GM21423 (cell line): ENCODE measurements around the gene DAPL1.
"Not testable (repeated sequence)": the region's sequence is repeated elsewhere in the genome, so short reads cannot be mapped to it uniquely, and the experiment has no call there.

Experiments used
- ATAC-seq: cut with Tn5 transposase; IDR thresholded peaks from one replicate; pipeline ENCODE4 v1.9.1; 2021; ENCODE audit warnings: mild to moderate bottlenecking, moderate library complexity; ENCODE audit not compliant: unreplicated experiment

Gene DAPL1

DNA sequence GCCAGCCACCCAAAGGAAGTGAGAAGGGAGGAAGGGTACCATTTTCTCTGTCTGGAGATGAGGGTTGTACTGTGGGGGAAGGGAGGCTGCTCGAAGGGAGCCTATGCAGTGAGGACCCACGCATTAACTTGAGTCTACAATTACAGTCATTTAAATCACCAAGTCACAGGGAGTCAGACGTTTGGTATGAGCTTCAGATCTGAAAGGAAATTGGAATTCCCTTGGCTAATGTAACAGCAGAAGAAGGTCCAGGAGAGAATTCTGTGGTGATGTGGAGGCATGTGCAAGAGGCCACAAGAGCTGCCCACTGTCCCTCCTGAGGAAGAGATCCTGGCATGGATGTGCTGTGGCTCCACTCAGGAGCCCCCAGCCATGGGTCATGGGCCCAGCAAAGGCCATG is 22.5 kb downstream of the DAPL1 start:
- no peak for ATAC-seq

DNA sequence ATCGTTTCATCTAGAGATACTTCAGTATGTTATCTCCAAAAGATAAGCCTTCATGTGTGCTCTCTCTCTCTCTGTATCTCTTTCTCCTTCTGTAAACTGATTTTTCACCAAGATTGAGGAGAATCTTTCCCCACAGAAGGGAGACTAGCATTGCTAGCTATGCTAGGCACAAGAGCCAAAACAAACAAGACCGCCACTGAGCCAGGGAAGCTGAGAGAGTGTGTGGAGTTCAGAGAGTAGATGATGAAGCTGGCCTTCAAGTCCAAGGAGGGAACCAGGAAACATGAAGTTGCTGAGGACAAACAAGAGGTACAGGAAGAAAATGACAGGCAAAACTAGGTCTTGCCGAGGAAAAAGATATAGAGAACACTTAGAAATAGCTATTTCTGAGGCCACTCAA is 23.4 kb downstream of the DAPL1 start:
- ATAC-seq, result no peak

DNA sequence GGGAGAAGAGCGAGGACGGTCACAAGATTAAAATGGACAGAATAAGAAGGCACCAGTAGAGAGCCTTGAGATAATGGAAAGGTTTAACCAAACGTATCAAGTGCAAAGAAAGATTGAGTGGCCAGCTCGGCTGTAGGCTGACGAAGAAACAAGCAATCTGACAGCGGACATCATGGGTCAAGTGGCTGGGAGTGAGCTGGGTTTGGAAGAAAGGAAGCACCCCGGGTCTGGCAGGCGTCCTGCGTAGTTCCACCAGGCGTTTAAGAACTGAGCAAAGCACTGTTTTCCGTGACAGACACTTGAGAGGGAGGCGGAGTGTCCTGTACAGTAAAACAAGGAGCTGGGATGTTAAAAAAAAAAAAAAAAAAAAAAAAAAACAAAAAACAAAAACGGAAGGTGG is 27.1 kb downstream of the DAPL1 start:
- ATAC-seq, result no peak

DNA sequence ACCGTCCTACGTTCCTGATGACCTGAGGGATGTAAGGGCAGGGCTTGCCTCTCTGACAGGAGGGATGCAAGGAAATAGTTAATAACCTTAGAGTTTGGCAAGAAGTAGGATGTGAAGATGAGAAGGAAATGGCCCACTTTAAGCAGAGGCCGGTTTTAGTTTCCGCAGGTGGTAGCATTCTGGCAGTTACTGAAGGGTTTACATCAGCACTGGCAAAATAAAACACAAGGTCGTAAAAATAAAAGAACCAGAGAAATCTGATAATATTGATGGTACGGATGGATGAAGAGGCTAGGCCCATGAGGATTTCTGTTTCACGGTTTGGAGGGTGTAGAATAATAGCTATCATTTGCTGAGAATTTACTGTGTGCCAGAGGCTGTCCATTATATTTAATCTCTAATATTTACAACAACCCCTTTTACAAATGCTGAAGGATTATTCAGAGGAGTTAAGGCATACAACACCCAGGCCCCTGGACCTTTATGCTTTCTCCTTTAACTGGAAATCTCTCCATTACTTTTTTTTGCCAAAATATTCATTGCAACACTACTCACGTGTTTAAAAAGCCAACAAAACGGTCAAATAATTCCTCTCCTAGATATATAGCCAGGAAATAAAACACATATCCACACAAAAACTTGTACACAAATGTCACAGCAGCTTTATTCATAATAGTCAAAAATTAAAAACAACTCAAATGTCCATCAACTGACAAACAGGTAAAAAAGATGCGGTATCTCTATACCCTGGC is 28.5 kb downstream of the DAPL1 start:
- no peak for ATAC-seq

DNA sequence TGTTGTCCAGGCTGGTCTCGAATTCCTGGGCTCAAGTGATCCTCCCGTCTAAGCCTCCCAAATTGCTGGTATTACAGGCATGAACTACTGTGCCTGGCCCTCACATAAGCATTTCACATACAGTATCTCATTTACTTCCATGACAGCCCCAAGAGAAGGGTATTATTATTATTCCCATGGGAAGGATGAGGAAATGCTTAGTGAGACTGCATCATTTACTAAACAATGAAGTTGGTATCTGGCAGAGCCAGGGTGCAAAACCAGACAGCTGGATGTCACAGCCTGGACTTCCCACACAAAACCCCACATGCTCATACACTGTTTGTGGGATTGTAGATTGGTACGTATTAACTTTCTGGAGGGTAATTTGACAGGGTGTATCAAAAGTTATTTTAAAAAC is 29.9 kb downstream of the DAPL1 start:
- ATAC-seq, result no peak

DNA sequence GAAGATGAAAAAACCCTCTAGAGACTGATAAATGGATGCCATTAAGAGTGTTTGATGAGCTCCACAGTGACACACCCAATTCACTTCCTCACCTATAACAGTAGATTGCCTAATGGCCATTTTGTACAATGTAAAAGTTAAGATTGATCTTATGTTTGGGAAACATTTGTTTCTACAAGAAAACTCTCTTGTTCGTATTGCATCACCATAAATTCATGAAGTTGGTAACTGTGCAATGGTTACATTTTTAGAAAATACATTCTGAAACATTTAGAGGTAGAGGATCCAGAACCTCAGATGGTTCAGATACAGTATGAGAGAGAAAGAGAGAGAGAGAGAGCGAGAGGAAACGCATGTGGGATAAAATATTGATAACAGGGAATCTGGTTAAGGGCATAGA is 31.8 kb downstream of the DAPL1 start:
- ATAC-seq, result no peak

DNA sequence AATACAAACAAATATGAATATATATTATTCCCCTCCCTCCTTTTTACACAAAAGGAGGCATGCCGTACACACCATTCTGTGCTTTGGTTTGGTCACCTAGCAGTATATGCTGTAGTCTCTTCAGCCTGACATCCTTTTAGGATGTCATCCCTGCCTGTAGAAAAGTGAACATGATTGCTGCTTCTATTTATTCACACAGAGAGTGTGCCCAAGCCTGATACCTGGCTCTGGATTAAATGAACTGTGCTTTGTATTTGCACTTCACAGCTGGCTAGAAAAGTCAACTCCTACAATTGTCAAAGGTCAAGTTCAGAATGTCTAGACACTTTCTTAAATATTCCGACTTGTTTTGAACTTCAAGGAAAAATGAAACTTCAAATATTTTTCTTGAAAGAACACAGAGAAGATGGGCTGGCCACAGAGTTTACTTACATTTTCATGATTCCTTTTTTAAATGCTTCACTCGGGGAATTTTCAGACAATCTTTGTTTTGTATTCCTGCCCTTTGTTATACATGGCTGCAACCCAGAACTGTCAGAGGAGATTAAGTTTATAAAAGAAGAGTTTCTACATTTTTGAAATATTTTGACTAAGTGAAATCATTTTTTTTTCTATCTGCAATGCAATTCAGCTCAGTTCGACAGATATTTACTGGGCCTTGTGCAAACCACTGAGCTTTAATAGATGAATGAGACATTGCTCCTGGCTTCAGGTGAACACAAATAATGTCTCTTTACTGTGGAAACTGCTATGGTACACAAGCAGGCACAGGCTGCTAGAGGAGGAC is 33.5 kb downstream of the DAPL1 start:
- ATAC-seq, result no peak

DNA sequence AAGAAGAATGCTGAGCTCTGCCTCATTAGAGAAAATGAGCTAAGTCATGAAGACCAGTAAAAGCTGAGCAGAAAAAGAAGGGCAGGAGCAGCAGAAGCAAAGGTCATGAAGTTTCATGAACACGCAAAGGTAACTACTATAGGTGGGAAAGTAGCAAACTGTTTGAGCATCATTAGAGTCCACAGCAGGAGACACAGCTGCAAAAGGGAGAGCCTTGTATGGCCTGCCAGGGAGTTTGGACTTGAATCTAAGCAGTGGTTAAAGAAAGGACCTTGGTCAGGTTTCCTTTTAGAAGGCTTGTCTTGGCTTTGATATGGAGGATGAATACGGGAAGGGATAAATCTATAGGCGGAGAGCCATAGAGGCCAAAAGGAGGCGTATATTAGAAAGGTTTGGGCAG is 34.0 kb downstream of the DAPL1 start:
- ATAC-seq, result no peak

DNA sequence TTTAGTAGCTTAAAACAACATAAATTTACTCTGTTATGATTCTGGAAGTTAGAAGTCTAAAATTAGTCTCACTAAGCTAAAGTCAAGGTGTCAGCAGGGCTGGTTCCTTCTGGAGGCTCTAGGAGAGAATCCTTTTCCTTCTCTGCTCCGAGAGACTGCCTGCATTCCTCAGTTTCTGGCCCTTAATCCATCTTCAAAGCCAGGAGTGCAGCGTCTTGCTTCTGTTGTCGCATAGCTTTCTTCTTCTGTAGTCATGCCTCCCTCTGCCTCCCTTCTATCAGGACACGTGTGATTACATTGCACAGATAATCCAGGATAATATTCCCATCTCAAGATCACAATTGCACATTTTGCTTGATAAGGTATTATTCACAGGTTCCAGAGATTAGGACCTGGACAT is 35.1 kb downstream of the DAPL1 start:
- ATAC-seq, result no peak

DNA sequence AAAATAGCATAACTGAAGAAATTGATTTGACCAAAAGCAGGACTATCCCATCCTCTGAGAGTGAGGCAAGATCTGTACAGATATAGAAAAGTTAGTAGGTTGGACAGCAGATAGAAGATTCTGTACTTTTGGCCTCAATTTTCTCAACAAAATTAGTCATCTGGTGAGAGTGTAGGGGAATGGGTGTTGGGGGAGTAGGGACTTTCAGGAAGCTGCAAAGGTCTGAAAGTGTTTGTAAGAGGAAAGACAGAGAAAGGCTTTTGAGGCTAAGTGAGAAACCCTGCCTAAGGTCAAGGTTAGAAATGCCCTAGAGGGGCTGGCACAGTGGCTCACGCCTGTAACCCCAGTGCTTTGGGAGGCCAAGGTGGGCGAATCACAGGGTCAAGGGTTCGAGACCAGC is 40.3 kb downstream of the DAPL1 start:
- no peak for ATAC-seq

DNA sequence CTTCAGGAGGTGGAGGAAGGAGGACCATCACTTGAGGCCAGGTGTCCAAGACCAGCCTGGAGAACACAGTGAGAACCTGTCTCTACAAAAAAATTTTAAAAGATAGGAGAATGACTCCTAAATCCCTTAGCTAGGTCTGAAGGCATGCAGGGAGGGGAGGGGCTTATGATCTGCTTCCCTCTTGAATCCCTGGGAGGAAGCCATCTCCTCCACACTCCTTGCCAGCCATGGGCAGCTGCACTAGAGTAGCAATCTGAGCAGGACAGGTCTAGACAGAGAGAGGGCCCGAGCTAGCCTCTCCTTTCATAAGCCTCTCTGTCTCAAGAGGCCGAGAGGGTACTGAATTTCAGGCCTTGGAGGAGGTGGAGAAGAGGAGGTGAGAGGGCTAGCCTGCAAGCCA is 42.5 kb downstream of the DAPL1 start:
- no peak for ATAC-seq

DNA sequence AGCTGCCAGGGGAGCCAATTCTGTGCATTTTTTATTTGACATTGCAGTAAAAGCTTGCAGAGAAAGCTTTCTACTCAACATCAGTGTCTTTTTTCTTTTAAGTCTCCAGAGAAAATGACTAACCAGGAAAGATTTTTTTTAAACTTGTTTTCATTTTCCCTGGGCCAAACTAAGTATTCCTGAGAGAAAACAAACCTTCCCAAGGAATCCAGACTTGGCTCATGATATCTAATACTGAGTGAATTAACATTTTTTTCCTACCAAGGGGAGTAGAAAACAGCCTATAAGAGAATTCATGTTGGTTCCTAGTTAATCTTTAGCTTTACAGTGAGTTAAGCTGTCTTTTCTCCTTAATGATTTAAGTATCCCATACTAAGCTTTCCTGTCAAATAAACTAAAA is 46.7 kb downstream of the DAPL1 start:
- ATAC-seq, result no peak

DNA sequence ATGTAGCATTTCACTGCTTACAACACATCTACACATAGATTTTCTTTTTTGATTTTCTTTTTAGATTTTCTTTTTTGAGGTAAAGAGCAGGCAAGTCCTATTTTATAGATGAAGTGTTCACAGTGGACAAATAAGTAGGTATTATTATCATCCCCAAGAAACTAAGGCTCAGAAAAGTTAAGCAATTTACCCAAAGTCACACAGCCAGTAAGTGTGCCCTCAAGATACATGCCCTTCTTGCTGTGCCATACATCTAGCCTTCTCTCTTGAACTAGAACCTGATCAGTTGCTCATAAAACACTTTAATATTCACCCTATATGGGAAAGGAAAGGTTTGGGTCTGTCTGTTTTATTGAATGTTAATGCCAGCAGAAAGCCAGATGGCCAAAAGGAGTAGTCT is 50.3 kb downstream of the DAPL1 start:
- no peak for ATAC-seq

DNA sequence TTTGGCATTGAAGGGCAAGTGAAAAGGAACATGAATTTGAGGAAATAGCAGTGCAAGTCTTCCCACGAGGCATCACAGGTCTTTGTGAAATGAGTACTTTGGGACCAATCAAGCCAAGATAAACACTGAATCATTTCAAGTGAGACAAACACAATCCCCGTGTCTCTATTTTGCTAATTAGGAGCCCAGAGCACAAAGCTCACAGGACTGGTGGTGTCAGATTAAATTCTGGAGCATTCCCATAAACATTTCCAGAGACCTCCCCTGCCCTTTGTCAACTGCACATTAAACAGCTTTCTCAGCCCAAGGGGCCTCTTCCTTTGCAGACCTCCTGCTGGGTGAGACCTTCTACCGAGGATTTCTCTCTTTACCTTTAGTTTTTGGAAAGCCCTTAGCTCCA is 50.7 kb downstream of the DAPL1 start:
- no peak for ATAC-seq

DNA sequence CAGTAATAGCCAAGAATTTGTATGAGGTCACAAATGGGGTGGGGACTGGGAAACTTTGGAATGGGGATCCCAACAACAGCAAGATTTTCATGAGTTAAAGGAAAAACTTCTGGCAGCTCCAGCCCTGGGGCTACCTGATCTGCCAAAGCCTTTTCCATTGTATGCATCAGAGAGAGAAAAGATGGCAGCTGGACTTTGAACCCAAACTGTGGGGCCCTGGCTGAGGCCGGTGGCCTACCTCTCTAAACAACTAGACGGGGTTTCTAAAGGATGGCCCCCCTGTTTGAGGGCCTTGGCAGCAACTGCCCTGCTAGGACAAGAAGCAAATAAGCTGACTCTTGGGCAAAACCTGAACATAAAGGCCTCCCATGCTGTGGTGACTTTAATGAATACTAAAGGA is 52.4 kb downstream of the DAPL1 start:
- not testable (repeated sequence) for ATAC-seq

DNA sequence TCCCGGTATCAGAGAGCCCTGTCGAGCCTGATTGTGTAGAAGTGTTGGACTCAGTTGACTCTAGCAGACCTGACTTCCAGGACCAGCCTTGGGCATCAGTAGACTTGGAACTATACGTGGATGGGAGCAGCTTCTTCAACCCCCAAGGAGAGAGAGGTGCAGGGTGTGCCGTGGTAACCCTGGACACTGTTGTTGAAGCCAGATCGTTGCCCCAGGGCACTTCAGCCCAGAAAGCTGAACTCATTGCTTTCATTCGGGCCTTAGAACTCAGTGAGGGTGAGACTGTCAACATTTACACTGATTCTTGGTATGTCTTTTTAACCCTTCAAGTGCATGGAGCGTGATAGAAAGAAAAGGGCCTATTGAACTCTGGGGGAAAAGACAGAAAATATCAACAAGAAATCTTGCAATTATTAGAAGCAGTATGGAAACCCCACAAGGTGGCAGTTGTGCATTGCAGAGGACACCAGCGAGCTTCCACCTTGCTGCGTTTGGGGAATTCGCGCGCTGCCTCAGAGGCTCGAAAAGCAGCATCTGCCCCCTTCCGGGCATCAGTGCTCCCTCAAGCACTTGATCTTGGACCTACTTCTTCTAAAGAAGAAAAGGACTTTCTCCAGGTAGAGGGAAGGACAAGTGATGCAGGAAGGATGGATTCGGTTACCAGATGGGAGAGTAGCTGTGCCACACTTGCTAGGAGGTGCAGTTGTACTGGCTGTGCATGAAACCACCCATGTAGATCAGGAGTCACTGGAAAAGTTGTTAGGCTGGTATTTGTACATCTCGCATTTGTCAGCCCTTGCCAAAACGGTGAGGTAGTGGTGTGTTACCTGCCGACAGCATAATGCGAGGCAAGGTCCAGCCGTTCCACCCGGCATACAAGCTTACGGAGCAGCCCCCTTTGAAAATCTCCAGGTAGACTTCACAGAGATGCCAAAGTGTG is 53.2 kb downstream of the DAPL1 start:
- not testable (repeated sequence) for ATAC-seq

DNA sequence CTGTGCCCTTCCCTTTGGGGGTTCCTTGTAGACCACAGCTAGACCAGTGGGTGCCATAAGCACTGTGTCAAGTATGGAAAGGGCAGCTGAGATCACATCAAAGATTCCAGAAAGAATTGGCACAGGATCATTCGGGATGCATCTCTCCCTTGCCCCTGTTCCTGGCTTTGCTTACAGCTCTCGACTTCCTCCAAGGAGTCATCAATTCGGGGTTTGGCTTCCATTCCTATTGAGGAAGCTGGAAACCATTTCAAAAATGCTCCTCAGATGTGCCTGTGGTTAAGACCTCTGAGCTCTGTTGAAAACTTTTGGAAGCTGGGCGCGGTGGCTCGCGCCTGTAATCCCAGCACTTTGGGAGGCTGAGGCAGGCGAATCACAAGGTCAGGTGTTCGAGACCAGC is 65.1 kb downstream of the DAPL1 start:
- ATAC-seq, result not testable (repeated sequence)

DNA sequence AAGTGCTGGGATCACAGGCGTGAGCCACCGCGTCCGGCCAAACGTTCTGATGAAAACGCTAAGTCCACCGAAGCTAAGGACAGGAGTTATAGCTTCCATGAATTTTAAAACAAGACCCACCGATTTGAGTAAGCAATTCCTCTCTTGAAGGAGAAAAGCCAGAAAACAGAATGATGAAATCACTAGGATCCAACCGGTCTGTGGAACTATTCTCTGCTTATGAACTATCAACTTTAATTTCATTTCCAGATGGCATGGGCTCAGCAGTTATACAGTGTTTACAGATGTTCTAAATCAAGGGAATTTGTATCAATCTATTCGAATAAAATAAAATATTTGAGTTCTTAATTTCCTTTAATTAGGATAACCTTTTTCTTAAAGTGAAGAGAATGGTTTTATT is 66.5 kb downstream of the DAPL1 start:
- ATAC-seq, result not testable (repeated sequence)

DNA sequence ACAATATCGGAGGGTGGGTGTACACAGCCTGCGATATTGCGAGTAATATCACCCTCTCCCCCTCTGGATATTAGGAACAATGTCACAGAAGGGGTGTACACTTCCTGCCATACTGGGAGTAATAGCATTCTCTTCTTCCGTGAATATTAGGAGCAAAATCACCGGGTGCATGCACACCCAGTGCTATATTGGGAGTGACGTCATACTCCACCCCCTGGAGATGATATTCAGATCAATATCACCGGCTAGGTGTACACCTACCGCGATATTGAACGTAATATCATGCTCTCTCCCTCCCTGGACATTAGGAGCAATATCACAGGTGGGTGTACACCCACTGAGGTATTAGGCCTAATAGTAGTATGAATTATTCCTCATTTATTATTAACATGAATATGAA is 70.4 kb downstream of the DAPL1 start:
- ATAC-seq, result not testable (repeated sequence)
